Activated CD4-positive, CD25-positive, alpha-beta regulatory T cell treated with anti-CD3 and anti-CD28 coated beads, Interleukin-2, amount 50 U/mL, for 72 hours (primary cell): ENCODE data around the gene NBDY.
"Not testable (repeated sequence)": the region's sequence is repeated elsewhere in the genome, so short reads cannot be mapped to it uniquely, and the experiment has no call there.

Experiments used
- DNase-seq: peaks from one replicate; pipeline ENCODE4 v3.0.0; 2021

The NBDY gene

DNA sequence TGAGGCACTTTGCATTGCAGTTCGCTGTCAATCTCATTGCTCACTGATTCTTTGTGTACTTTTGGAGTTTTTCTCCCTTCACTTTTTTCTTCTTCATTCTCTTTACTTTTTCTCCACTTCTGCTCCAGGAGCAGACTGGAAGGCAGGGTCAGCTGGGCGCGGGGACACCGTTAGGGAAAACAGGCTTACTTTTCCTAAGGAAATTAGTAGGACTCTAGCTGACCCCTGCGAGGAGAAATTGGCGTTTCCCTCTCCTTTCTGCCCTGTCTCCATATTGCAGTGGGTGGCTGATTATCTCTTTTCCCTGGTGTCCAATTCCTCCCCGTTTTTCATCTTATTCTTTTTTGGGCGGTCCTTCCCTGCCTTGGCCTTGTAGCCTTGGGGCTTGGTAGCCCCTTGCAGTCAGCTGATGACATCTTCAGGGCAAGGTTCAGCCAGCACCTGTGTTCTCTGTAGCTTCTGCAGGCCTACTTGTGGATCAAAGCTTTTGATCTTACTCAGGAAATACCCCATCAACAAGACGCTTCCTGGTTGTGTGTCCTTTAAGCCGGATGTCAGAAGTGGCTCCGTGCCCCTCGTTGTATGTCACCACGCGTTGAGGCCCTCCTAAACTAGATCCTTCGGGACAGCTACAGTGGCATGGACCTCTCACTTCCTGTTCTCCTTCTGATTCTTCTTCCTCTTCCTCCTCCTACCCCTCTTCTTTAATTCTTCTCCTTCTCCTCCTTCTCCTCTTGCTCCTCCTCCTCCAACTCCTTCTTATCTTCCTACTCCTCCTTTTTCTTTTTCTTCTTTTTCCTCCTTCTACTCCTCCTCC, 36.1 kb downstream of the NBDY start:
- peak; percentile 32 for DNase-seq

DNA sequence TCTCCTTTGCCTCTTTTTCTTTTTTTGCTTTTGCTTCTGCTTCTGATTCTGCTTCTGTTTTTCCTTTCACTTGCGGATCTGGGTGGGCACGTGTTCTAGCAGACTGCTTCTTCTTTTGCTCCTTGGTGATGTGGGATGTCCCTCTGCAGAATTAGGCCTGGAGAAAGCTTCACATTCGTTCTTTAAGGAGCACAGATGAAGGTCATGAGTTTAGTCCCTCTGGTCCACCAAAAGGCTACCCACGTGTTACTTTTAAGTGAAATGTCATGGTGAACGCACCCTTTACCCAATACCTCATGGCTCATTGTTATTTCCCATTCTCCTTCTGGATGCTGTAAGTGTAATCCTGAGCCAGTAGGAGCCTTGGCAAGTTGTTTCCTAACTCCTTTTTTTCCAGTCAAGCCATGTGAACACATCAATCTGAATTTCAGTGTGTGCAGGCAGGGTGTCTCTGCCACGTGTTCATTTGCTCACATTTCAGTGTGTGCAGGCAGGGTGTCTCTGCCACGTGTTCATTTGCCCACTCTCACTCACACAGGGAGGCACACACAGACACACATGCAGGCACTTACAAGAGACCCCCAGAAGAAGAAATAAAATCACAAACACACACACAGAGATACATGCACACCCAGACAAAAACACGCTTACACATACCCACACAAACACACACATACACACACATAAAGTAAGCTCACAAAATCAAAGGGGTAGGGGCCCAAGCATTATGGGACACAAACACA, 36.9 kb downstream of the NBDY start:
- DNase-seq: no peak

DNA sequence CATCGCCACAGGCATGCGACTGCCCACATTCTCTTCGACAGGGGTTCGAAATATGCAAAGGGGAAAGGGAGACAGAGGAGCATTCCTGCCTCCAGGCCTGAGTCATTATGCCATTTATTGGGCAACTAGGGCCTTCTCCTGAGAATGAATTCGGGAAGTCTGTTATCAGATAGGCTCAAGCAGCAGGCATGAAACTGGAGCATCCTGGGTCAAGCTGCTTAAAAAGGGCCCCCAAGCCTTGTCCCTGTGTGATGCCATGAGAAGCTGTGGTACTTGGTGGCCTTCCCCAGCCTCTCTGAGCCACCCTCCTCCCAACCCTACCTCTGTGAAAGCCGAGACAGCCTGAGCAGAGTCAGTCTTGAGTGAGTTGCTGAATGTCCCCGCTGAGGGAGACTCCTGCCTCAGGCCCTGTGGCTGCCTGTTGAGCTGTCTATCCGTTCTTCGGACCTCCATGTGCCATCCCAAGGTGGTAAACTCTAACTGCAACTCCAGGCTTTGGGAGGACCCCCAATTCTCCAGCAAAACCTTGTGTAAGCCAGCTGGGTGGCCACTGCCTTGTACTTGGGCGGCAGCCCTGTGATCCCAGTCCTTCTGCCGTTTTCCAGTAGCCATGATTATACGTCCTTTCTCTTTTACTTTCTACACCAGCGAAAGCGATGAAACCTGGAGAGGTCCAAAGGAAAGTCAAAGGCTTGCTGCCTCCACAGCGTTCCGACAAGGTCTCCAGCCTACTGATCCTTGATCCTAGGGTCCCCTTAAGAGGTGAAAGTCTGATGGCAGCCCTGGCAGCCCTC, 37.7 kb downstream of the NBDY start:
- DNase-seq: peak; percentile 31

- DNase-seq: peak; percentile 43
Measured at GRCh38 chrX:56767348-56768119, 38.5 kb downstream of the NBDY start.

- DNase-seq: not testable (repeated sequence)
Measured at GRCh38 chrX:56768120-56768660, 39.1 kb downstream of the NBDY start.

DNA sequence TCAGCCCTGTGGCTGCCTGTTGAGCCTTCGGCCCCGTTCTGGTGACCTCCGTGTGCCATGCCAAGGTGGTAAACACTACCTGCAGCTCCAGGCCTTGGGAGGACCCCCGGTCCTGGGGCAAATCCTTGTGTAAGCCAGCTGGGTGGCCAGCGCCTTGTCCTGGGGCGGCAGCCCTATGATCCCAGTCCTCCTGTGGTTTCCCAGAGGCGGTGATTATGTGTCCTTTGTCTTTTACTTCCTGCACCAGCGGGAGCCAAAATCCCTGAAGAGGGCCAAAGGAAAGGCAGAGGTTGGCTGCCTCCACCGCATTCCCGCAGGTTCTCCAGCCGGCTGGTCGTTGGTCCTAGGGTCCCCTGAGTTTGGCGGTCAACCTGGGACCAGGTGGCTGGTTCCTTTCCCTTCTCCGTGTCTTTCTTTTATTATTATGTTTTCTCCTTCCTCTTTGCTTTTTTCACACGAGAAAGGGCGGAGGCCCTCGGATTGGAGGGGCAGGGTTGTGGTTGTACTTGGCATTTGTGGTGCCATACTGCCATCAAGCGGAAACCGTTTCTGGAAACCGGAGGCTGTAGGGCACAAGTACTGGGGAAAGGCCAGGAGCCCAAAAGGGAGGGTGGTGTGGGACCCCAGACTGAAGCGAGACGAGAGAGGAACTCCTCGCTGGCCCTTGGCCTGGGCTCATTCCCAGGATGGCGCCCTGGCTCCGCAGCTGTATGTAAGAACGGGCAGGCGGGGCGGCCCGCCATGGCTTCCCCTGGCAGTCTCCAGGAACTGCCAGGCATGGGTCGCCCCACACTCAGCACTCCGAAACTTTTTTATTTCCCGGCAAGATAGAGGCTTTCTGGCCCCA, 43.9 kb downstream of the NBDY start:
- not testable (repeated sequence) for DNase-seq

GRCh38 chrX:56773522-56774060, 44.5 kb downstream of the NBDY start:
- not testable (repeated sequence) for DNase-seq

GRCh38 chrX:56778099-56778923, 49.3 kb downstream of the NBDY start:
- not testable (repeated sequence) for DNase-seq

- not testable (repeated sequence) for DNase-seq
Measured at GRCh38 chrX:56778924-56779468, 50.0 kb downstream of the NBDY start.

- DNase-seq: not testable (repeated sequence)
Measured at GRCh38 chrX:56780681-56781649, 51.9 kb downstream of the NBDY start.

GRCh38 chrX:56782352-56782751, 53.3 kb downstream of the NBDY start:
- DNase-seq: no peak

DNA sequence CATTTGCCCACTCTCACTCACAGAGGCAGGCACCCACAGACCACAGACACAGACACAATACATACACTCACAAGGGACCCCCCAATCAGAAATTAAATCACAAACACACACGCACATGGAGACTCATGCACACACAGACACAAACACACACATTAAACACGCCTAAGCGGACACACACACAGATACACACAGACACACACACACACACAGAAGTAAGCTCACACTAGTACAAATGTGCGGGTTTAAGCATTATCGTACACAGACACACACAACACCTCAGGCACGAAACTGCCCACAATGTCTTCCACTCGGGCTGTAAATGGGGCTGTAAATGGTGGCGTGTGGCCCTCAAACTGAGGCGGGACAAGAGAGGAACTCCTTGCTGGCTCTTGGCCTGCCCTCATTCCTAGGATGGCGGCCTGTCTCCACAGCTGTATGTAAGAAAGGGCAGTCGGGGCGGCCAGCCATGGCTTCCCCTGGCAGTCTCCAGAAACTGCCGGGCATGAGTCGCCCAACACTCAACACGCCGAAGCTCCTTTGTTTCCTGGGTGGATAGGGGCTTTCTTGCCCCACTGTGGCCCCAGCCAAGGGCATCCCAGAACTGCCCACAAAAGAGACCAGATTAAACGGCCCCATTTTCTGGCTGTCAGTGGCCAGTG, 53.9 kb downstream of the NBDY start:
- no peak for DNase-seq

GRCh38 chrX:56783450-56783831, 54.4 kb downstream of the NBDY start:
- peak; percentile 60 for DNase-seq

GRCh38 chrX:56783996-56784620, 55.1 kb downstream of the NBDY start:
- no peak for DNase-seq

DNA sequence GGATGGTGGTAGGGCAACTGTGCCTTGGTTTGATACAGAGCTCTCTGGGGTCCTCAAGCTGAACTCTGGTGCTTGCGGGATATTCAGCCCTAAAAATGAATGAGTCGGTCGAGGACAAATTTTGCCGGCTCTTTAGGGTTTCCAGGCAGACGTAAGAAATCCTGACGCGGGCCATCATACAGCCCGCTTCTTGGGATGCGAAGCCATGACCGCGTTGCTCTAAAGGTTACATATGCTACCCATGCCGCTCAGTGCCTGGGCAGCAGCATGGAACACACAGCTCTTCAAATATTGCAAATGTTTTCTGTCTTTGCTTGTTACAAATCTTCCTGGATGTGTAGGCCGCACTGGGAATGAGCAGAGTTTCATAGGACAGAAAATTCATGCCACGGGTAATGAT, 55.6 kb downstream of the NBDY start:
- DNase-seq: no peak

- DNase-seq: no peak
Measured at GRCh38 chrX:56785442-56785841, 56.4 kb downstream of the NBDY start.
